ENCODE measurements around the gene SLC25A22.

SLC25A22 gene

GRCh38 chr11:825366-826226, 27.5 kb upstream of the SLC25A22 start:
- no peak for DNase-seq (ENCODE audit: low read depth in 1 of 2, low spot score in 1 of 2)
- Histone ChIP-seq H3K27ac (replicated peaks) (no peak overlapping the region; the same call in 1 of the 2 replicates), H3K4me3 (replicated peaks; ENCODE audit: insufficient read depth, low read length) (no peak overlapping the region), H3K27me3 (ENCODE audit: insufficient read depth, poor library complexity, severe bottlenecking) (peaks cover 6% of the 10 kb centered on the region)
- TF ChIP-seq, protein P1, sequence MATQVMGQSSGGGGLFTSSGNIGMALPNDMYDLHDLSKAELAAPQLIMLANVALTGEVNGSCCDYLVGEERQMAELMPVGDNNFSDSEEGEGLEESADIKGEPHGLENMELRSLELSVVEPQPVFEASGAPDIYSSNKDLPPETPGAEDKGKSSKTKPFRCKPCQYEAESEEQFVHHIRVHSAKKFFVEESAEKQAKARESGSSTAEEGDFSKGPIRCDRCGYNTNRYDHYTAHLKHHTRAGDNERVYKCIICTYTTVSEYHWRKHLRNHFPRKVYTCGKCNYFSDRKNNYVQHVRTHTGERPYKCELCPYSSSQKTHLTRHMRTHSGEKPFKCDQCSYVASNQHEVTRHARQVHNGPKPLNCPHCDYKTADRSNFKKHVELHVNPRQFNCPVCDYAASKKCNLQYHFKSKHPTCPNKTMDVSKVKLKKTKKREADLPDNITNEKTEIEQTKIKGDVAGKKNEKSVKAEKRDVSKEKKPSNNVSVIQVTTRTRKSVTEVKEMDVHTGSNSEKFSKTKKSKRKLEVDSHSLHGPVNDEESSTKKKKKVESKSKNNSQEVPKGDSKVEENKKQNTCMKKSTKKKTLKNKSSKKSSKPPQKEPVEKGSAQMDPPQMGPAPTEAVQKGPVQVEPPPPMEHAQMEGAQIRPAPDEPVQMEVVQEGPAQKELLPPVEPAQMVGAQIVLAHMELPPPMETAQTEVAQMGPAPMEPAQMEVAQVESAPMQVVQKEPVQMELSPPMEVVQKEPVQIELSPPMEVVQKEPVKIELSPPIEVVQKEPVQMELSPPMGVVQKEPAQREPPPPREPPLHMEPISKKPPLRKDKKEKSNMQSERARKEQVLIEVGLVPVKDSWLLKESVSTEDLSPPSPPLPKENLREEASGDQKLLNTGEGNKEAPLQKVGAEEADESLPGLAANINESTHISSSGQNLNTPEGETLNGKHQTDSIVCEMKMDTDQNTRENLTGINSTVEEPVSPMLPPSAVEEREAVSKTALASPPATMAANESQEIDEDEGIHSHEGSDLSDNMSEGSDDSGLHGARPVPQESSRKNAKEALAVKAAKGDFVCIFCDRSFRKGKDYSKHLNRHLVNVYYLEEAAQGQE (IDR thresholded peaks at IDR 0.05; ENCODE audit: insufficient replicate concordance, low read depth), result no peak
- TF ChIP-seq SPI1 (IDR thresholded peaks at IDR 0.05; ENCODE audit: borderline replicate concordance, low read depth), result peak; percentile 9; the same call in 1 of the 2 replicates

GRCh38 chr11:824942-825341, 26.9 kb upstream of the SLC25A22 start:
- no peak overlapping the region for H3K27ac ChIP-seq (replicated peaks)
- no peak overlapping the region for H3K4me3 ChIP-seq (replicated peaks; ENCODE audit: insufficient read depth, low read length)
- TF ChIP-seq POLR2AphosphoS5 (IDR thresholded peaks at IDR 0.05; ENCODE audit: low read depth) (no peak), GABPA (IDR thresholded peaks at IDR 0.05; ENCODE audit: low read depth) (no peak), CTCF (IDR thresholded peaks at IDR 0.05; ENCODE audit: insufficient read depth, low read length) (no peak), SPI1 (IDR thresholded peaks at IDR 0.05; ENCODE audit: borderline replicate concordance, low read depth) (no peak)
- TF ChIP-seq, protein P1 (IDR thresholded peaks at IDR 0.05; ENCODE audit: insufficient replicate concordance, low read depth), result no peak
- H3K27me3 ChIP-seq (ENCODE audit: insufficient read depth, poor library complexity, severe bottlenecking), result no peaks in the 10 kb centered on the region
- DNase-seq (ENCODE audit: low read depth in 1 of 2, low spot score in 1 of 2), result no peak

DNA sequence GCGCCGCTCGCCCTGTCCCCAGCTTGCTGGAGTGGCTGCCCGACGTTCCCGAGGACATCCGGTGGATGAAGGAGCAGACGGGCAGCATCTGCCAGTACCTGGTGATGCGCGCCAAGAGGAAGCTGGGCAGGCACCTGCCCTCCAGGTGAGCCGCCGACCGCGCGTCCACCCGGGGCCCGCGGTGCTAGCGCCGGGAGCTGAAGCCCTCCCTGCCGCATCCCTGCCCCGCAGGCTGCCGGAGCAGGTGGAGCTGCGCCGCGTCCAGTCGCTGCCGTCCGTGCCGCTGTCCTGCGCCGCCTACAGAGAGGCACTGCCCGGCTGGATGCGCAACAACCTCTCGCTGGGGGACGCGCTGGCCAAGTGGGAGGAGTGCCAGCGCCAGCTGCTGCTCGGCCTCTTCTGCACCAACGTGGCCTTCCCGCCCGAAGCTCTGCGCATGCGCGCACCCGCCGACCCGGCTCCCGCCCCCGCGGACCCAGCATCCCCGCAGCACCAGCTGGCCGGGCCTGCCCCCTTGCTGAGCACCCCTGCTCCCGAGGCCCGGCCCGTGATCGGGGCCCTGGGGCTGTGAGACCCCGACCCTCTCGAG, 26.3 kb upstream of the SLC25A22 start:
- no peak overlapping the region for H3K4me3 ChIP-seq (replicated peaks; ENCODE audit: insufficient read depth, low read length)
- H3K27ac ChIP-seq (replicated peaks), result no peak overlapping the region
- no peak for DNase-seq (ENCODE audit: low read depth in 1 of 2, low spot score in 1 of 2)
- TF ChIP-seq, protein P1 (IDR thresholded peaks at IDR 0.05; ENCODE audit: insufficient replicate concordance, low read depth), result no peak
- TF ChIP-seq GABPA (IDR thresholded peaks at IDR 0.05; ENCODE audit: low read depth) (no peak), SPI1 (IDR thresholded peaks at IDR 0.05; ENCODE audit: borderline replicate concordance, low read depth) (no peak), CTCF (IDR thresholded peaks at IDR 0.05; ENCODE audit: insufficient read depth, low read length) (no peak), POLR2AphosphoS5 (IDR thresholded peaks at IDR 0.05; ENCODE audit: low read depth) (no peak)
- no peaks in the 10 kb centered on the region for H3K27me3 ChIP-seq (ENCODE audit: insufficient read depth, poor library complexity, severe bottlenecking)
